ENCODE measurements around the gene MAP4K5. TPM values are rescaled to one million over a fixed set of nuclear protein-coding genes. Genes with fewer than 3 reads are reported as not detected.

The MAP4K5 gene
- total RNA-seq, result 10 to 100 TPM; 53.9 to 67.0 TPM
- polyA plus RNA-seq, result 10 to 100 TPM; 16.0 to 23.0 TPM
- long read RNA-seq, donor 1, partial matches to known transcripts, result 10 of 16 reads
- long read RNA-seq, donor 1, other reads (novel, unspliced or antisense), result 6 of 16 reads
- long read RNA-seq, donor 2, partial matches to known transcripts, result 6 of 23 reads
- long read RNA-seq, donor 2, other reads (novel, unspliced or antisense), result 17 of 23 reads

DNA sequence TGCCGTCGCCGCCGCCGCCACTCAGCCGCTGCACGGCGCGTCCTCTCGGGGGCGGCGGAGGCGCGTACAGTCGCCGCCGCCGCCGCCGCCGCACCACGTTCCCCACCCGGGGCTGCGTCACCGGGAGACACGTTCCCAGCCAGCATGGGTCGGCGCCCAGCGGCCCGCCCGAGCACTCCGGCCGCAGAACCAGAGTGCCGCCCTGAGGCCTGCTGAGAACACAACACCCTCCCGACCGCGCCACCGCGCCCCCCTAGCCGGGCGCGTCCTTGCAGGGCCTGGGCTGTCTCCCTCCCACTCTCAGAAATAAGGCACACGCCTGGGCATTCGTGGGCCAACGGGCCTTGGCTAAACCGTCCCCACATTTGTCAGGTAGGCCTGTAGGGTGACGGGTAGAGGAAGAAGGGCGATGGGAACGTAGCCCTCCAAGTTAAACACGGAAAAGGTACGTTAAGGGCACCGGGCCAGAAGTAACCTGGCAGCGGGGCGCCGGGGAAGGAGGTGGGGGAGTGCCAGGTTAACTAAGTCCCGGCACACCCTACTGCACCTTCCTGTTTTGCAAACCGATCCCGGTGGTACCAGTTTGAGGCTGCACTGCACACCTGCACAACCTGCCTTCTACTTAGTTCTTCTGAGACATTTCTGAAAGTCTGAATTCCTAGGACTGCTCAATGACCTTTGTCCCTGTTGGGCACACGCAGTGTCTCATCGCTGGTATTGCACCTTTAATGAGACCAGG lies at the start of gene MAP4K5:
Gene MAP4K5 (minus strand): TSS at position 68 of the 739 bp plus-strand sequence. CDS start 520 bp downstream, outside the sequence.
- intact Hi-C loops (cut with DNase I), result loop anchor here (1.0 to 10.0 kb wide), 2 partner anchors 211 to 668 kb away; no protein-coding TSS in a partner anchor
- 1% methylated on average over 54 to 60 of the region's 60 CpGs for WGBS, 2 donors
- H3K4me1 ChIP-seq (ENCODE audit: control insufficient read depth in 1 of 2, insufficient read depth in 2 of 2, low read length in 2 of 2), result peaks cover 0 to 4% of the 10 kb centered on the region in 2 donors
- H3K27me3 ChIP-seq (ENCODE audit: control insufficient read depth in 1 of 2, insufficient read depth in 2 of 2, low read length in 1 of 2), result no peaks in the 10 kb centered on the region
- no peaks in the 10 kb centered on the region for H3K36me3 ChIP-seq (ENCODE audit: control insufficient read depth in 1 of 2, insufficient read depth in 2 of 2, low read length in 1 of 2)
- H3K4me3 ChIP-seq (ENCODE audit: low read length in 2 of 2), result peak within 1 kb of the TSS; percentile 65 to 90
- H3K9me3 ChIP-seq (ENCODE audit: control insufficient read depth, low read length), result no peaks in the 10 kb centered on the region
- peak; percentile 99 for ATAC-seq (ENCODE audit: low FRiP score)
- H3K27ac ChIP-seq (ENCODE audit: low read depth in 1 of 2, low read length in 2 of 2), result peak within 1 kb of the TSS; percentile 10 to 71
- peak; percentile 95 to 97 for DNase-seq

DNA sequence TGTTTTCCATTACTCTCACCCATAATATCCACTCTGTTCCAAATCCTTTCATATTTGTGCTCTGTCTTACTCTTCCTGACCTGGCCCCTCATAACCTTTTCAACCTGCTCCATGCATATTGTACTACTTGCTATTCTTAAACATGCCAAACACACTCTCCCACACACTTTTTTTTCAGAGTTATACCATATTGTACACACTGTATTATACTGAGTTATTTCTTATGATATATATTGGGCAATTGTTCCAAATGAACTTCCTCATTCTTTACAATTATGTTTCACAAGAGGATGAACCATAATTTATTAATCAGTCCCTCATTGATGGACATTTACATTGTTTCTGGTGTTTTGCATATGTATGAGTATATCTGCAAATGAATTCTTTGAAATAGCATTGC lies 46.1 kb upstream of the MAP4K5 start:
- no peaks in the 10 kb centered on the region for H3K27me3 ChIP-seq (ENCODE audit: control insufficient read depth in 1 of 2, insufficient read depth in 2 of 2, low read length in 1 of 2)
- H3K9me3 ChIP-seq (ENCODE audit: control insufficient read depth, low read length), result no peaks in the 10 kb centered on the region
- H3K4me3 ChIP-seq (ENCODE audit: low read length in 2 of 2), result no peak overlapping the region
- DNase-seq (no peak), ATAC-seq (ENCODE audit: low FRiP score) (no peak)
- no peaks in the 10 kb centered on the region for H3K4me1 ChIP-seq (ENCODE audit: control insufficient read depth in 1 of 2, insufficient read depth in 2 of 2, low read length in 2 of 2)
- H3K36me3 ChIP-seq (ENCODE audit: control insufficient read depth in 1 of 2, insufficient read depth in 2 of 2, low read length in 1 of 2), result no peaks in the 10 kb centered on the region
- no peak overlapping the region for H3K27ac ChIP-seq (ENCODE audit: low read depth in 1 of 2, low read length in 2 of 2)
- intact Hi-C loops (cut with DNase I), result no loop called here

DNA sequence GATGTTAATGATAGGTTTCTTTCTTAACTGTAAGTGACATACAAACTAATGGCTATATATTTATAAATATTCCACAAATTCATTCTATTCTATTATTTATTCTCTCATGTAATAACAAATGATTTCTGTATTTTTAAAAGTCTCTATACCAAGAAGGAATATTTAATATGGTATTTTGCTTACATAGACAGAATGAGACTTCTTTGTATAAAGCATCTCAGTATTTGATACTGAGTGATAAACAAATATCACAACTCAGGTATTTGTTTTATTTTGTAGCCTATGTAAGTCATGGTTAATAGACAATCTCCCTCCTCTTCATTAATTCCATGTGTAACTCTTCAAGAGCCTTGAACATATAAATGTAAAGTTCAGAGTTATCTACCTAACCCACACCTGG lies 45.6 kb upstream of the MAP4K5 start:
- no peaks in the 10 kb centered on the region for H3K27me3 ChIP-seq (ENCODE audit: control insufficient read depth in 1 of 2, insufficient read depth in 2 of 2, low read length in 1 of 2)
- no peaks in the 10 kb centered on the region for H3K4me1 ChIP-seq (ENCODE audit: control insufficient read depth in 1 of 2, insufficient read depth in 2 of 2, low read length in 2 of 2)
- intact Hi-C loops (cut with DNase I), result no loop called here
- H3K4me3 ChIP-seq (ENCODE audit: low read length in 2 of 2), result no peak overlapping the region
- DNase-seq (no peak), ATAC-seq (ENCODE audit: low FRiP score) (no peak)
- no peak overlapping the region for H3K27ac ChIP-seq (ENCODE audit: low read depth in 1 of 2, low read length in 2 of 2)
- no peaks in the 10 kb centered on the region for H3K36me3 ChIP-seq (ENCODE audit: control insufficient read depth in 1 of 2, insufficient read depth in 2 of 2, low read length in 1 of 2)
- H3K9me3 ChIP-seq (ENCODE audit: control insufficient read depth, low read length), result no peaks in the 10 kb centered on the region

DNA sequence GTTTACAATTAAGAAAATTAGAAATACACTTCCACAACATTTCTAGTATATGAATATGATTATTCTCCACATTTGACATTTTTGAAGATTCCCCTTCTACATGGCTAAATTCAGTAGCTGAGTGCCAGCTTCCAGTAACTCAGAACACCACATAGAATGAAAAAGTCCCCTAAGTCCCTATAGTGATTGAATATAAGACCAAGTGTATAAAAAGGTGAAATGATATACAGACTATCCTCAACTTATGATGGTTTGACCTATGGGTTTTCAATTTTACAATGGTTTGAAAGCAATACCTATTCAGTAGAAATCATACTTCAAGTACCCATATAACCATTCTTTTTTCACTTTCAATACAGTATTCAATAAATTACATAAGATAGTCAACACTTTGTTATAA lies 43.4 kb upstream of the MAP4K5 start:
- Histone ChIP-seq H3K27me3 (ENCODE audit: control insufficient read depth in 1 of 2, insufficient read depth in 2 of 2, low read length in 1 of 2) (no peaks in the 10 kb centered on the region), H3K27ac (ENCODE audit: low read depth in 1 of 2, low read length in 2 of 2) (no peak overlapping the region), H3K36me3 (ENCODE audit: control insufficient read depth in 1 of 2, insufficient read depth in 2 of 2, low read length in 1 of 2) (no peaks in the 10 kb centered on the region), H3K4me3 (ENCODE audit: low read length in 2 of 2) (no peak overlapping the region), H3K9me3 (ENCODE audit: control insufficient read depth, low read length) (peaks cover 3% of the 10 kb centered on the region), H3K4me1 (ENCODE audit: control insufficient read depth in 1 of 2, insufficient read depth in 2 of 2, low read length in 2 of 2) (no peaks in the 10 kb centered on the region)
- intact Hi-C loops (cut with DNase I), result no loop called here
- DNase-seq, result no peak
- no peak for ATAC-seq (ENCODE audit: low FRiP score)

DNA sequence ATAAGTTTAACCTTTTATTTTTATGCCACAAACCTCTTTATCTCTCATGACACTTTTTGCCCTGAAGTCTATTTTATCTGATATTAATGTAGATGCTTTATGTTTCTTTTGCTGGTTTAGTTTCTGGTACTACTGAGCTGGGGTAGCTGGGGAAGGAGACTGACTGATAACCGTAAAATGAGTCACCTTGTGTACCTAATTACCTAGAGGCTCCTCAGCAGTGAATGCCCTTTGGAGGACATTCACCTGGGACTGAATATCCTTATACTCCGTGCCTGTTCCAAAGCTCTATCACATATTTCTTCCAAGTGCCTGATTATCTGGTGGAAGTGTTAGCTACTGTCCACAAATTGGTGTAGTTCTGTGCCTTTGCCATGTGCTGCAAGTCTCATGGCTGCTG lies 41.5 kb upstream of the MAP4K5 start:
- no peaks in the 10 kb centered on the region for H3K27me3 ChIP-seq (ENCODE audit: control insufficient read depth in 1 of 2, insufficient read depth in 2 of 2, low read length in 1 of 2)
- DNase-seq (no peak), ATAC-seq (ENCODE audit: low FRiP score) (no peak)
- no peak overlapping the region for H3K4me3 ChIP-seq (ENCODE audit: low read length in 2 of 2)
- H3K9me3 ChIP-seq (ENCODE audit: control insufficient read depth, low read length), result peaks cover 4% of the 10 kb centered on the region
- H3K36me3 ChIP-seq (ENCODE audit: control insufficient read depth in 1 of 2, insufficient read depth in 2 of 2, low read length in 1 of 2), result no peaks in the 10 kb centered on the region
- no peak overlapping the region for H3K27ac ChIP-seq (ENCODE audit: low read depth in 1 of 2, low read length in 2 of 2)
- 91 to 93% methylated on average over 2 of the region's 2 CpGs for WGBS, 2 donors
- no peaks in the 10 kb centered on the region for H3K4me1 ChIP-seq (ENCODE audit: control insufficient read depth in 1 of 2, insufficient read depth in 2 of 2, low read length in 2 of 2)
- intact Hi-C loops (cut with DNase I), result no loop called here

DNA sequence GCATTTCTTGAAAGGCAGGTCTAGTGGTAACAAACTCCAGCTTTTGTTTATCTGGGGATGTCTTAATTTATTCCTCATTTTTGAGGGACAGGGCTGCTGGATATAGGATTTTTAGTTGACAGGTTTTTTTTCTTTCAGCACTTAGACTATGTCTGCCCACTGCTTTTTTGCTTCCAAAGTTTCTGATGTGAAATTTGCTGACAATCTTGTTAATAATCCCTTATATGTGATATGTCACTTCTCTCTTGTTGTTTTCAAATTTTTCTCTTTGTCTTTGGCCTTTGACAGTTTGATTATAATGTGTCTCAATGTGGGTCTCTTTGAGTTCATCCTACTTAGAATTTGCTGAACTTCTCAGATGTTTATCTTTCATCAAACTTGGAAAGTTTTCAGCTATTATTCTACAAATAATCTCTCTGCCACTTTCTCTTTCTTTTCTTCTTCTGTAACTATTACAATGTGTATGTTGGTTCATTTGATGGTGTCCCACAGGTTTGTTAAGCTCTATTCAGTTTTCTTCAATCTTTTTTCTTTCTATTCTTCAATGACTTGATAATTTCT lies 37.4 kb upstream of the MAP4K5 start:
- no peaks in the 10 kb centered on the region for H3K27me3 ChIP-seq (ENCODE audit: control insufficient read depth in 1 of 2, insufficient read depth in 2 of 2, low read length in 1 of 2)
- H3K4me1 ChIP-seq (ENCODE audit: control insufficient read depth in 1 of 2, insufficient read depth in 2 of 2, low read length in 2 of 2), result no peaks in the 10 kb centered on the region
- no peaks in the 10 kb centered on the region for H3K36me3 ChIP-seq (ENCODE audit: control insufficient read depth in 1 of 2, insufficient read depth in 2 of 2, low read length in 1 of 2)
- intact Hi-C loops (cut with DNase I), result no loop called here
- DNase-seq, result no peak
- H3K27ac ChIP-seq (ENCODE audit: low read depth in 1 of 2, low read length in 2 of 2), result no peak overlapping the region
- H3K4me3 ChIP-seq (ENCODE audit: low read length in 2 of 2), result no peak overlapping the region
- peaks cover 4% of the 10 kb centered on the region for H3K9me3 ChIP-seq (ENCODE audit: control insufficient read depth, low read length)
- no peak for ATAC-seq (ENCODE audit: low FRiP score)

DNA sequence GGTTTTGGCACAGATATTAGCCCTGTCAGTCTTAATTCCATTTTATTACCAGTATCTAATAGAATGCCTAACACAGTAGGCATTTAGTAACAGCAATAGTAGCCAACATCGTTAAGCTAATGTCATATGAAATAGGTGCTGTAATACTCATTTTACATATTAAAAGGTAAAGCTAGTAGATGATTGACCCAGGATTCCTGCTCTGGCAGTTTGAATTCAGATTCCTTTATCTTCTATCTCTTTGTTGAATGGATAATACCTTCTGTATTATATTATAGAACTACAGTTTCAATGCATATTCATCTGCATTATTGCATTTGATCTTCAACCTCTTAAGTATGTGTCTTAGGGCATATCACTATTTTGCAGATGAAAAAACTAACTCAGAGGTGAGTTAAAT lies 30.5 kb upstream of the MAP4K5 start:
- H3K4me3 ChIP-seq (ENCODE audit: low read length in 2 of 2), result no peak overlapping the region
- H3K4me1 ChIP-seq (ENCODE audit: control insufficient read depth in 1 of 2, insufficient read depth in 2 of 2, low read length in 2 of 2), result no peaks in the 10 kb centered on the region
- ATAC-seq (ENCODE audit: low FRiP score) (no peak), DNase-seq (no peak)
- 66 to 79% methylated on average over 1 of the region's 1 CpG for WGBS, 2 donors
- H3K9me3 ChIP-seq (ENCODE audit: control insufficient read depth, low read length), result no peaks in the 10 kb centered on the region
- H3K27ac ChIP-seq (ENCODE audit: low read depth in 1 of 2, low read length in 2 of 2), result no peak overlapping the region
- intact Hi-C loops (cut with DNase I), result no loop called here
- no peaks in the 10 kb centered on the region for H3K36me3 ChIP-seq (ENCODE audit: control insufficient read depth in 1 of 2, insufficient read depth in 2 of 2, low read length in 1 of 2)
- H3K27me3 ChIP-seq (ENCODE audit: control insufficient read depth in 1 of 2, insufficient read depth in 2 of 2, low read length in 1 of 2), result no peaks in the 10 kb centered on the region

DNA sequence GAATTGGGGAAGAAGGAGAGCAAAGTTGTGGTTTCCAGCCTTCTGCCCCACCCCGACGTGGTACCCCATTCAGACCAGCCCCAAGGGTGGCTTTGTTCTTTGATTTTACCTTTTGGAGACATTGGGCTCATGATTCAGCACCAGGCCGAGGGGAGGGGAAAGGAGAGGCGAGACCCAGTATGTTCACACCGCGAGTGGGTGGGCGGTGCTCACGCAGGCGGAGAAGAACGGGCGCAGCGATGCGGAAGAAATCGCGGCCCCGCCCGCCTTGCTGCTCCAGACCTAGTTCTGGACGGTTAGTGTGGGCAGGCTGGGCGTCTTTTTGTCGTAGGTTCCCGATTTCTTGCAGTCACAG lies 28.5 kb upstream of the MAP4K5 start:
- Histone ChIP-seq H3K4me1 (ENCODE audit: control insufficient read depth in 1 of 2, insufficient read depth in 2 of 2, low read length in 2 of 2) (no peaks in the 10 kb centered on the region), H3K36me3 (ENCODE audit: control insufficient read depth in 1 of 2, insufficient read depth in 2 of 2, low read length in 1 of 2) (no peaks in the 10 kb centered on the region), H3K27me3 (ENCODE audit: control insufficient read depth in 1 of 2, insufficient read depth in 2 of 2, low read length in 1 of 2) (no peaks in the 10 kb centered on the region), H3K4me3 (ENCODE audit: low read length in 2 of 2) (peak overlapping the region; percentile 34 to 72), H3K27ac (ENCODE audit: low read depth in 1 of 2, low read length in 2 of 2) (peak overlapping the region; percentile 20 to 76), H3K9me3 (ENCODE audit: control insufficient read depth, low read length) (no peaks in the 10 kb centered on the region)
- DNase-seq (peak; percentile 92 to 96), ATAC-seq (ENCODE audit: low FRiP score) (peak; percentile 94)
- intact Hi-C loops (cut with DNase I), result no loop called here
- WGBS, 2 donors, result 0% methylated on average over 21 of the region's 21 CpGs

Measured in aorta (tissue), 5 donors.